Activated CD4-positive, alpha-beta T cell treated with anti-CD3 and anti-CD28 coated beads, Interleukin-10, Interleukin-2, amounts not matched to agents 100 ng/mL and 50 ng/mL, durations not matched to agents 16 hours and 8 hours (primary cell): Measurements from ENCODE around the gene MOGAT3.
A peak's percentile ranks its signal among the peaks of the same experiment; 100 is the strongest.

ENCODE experiments used
- DNase-seq: peaks from one replicate; pipeline ENCODE4 v3.0.0-alpha.2; 2020

Gene MOGAT3

DNA sequence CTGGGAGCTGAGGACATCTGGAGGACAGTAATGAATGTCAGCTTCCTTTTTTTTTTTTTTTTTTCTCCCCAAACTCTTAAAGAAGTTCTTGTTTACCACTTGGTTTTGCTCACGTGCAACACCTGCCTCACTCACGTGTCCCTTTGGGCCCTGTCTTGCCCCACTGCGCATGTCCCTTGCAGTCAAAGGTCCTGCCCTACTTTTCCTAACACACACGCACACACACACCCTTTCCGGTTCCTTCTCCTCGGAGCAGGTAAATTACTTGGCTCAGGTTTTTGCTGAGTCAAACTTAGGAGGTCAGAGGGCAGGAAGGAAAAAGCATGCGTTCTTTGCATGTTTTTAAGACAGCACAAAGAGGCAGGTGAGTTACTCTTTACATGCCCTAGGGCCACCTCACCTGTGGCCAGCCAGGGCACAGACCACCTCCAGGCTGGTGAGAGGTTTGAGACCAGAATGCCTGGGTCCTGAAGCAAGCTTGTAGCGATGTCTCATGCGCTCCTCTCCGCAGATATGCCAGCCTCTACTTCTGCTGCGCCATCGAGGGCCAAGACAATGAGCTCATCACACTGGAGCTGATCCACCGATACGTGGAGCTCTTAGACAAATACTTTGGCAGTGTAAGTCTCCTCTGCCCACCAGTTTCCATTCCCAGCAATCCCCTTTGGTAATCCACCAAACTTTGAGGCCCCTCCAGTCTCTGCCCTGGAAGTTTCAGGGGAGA is 43.8 kb downstream of the MOGAT3 start:
- no peak for DNase-seq

DNA sequence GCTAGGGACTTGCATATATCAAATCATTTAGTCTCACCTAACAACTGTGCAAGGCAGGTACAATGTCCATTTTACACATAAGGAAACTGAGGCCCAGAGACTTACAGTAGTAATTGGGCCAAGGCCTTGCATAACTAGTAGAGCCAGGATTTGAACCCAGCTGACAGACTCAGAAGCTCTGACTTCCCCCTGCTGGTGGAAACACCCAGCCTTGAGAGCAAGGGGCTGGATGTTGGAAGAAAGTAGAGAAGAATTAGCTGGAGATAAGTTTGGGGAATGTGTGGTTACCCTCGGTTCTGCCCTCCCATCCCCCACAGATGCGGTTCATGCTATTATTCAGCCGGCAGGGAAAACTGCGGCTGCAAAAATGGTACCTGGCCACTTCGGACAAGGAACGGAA is 44.6 kb downstream of the MOGAT3 start:
- DNase-seq = no peak

DNA sequence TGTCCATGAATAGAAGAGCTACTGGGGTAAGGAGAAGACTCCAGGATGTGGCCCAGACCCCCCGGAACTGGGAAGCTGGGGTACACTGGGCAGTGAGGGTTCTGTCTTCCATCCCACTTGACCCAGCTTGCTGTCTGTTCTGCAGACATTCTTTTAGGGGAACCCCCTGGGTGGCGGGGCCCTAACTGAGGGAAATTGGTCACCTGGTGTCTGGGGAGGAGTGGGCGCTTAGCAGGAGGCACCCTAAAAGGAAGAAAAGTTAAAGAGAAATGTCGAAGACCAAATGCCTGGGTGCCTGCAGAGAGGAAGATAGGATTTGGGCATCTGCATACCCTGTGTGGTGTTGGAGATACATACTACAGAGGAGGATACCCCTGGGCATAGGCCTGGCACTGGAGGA is 45.5 kb downstream of the MOGAT3 start:
- DNase-seq = no peak

DNA sequence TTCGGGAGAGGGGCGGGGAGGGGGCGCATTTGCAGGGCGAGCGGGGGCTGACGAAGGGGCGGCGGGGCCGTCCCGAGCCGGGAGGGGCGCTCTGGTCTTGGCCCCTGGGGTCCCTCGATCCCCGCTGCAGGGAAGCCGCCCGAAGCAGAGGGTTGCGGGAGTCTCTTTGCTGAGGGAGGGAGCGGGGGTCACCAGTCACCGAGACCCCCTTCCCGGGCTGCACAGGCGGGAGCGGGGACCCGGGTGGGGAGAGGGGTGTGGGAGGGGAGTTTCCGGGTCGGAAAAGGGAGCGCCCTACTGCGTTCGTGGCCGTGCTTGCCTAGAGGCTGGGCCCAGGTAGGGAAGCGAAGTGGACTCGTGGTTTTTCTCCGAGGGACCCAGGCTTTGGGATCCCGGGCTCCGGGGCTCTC is 46.1 kb downstream of the MOGAT3 start:
- DNase-seq = no peak

DNA sequence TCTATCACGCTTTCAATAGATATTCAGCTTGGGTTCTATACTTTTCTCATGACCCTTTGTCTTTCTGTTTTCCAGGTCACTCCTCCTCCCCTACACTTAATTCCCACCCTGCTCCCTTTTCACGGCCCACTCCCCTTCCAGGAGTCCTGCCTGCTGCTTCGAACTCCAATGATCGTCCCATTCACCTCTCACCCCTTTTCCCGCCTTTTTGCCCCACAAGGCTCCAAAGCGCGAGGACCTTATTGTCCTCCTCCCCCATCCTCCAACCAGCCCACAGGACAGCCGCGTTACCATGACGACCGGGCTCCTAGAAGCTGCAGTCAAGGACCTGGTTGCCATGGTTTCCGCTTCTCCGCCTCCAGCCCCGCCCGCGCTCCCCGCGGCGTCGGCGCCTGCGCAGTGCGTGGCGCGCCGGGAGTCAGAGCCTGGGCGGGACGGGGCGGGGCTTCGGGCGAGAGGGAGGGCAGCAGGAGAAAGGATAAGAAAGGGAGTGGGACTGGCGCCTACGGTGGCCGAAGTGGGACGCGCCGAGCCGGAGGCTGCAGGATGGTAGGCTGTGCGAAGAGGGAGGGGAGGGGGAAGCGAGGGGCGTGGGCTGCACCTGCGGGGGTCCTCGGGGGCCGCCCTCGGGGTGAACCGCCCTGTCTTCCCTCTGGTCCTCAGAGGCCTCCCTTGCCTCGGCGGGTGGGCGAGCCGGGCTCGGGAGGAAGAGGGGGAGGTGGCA is 46.7 kb downstream of the MOGAT3 start, which contains the start of gene AP1S1:
Gene AP1S1, plus strand, starts transcription at position 508 of the 724 bp plus-strand sequence. Its CDS starts 39 bp downstream, at position 547.
- peak; percentile 97 for DNase-seq

DNA sequence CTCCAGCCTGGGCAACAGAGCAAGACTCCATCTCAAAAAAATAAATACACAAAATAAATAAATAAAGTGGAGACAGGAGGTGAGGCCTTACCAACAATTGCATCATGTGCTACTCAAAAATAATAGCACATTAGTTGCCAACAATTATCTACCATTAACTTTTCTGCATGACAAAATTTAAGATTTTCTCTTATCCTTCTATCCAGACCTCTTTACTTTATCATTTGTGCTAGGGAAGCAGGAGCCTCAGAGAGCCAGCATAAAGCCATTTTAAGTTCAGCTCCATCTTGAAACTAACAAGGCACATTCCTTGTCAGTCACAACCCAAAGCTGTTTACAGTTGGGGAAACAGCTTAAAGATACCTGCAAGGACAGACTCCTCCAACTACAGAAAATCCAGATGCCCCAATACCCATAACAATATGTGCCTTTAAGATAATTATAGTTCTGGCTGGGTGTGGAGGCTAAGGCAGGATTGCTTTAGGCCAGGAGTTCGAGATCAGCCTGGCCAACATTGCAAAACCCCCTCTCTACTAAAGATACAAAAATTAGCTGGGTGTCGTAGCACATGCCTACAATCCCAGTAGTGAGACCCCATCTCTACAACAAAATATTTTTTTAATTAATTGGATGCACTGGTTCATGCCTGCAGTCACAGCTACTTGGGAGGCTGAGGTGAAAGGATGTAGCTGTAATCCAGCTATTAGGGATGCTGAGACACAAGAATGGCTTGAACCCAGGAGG is 48.8 kb downstream of the MOGAT3 start:
- no peak for DNase-seq
